K562 (cell line): ENCODE measurements around the gene COL6A1. TPM values are rescaled to one million over a fixed set of nuclear protein-coding genes. Genes with fewer than 3 reads are reported as not detected.

ENCODE experiments used
- CEBPG ChIP-seq, 3 experiments: fragments of 200-800 bp in 1 of 3; sonication (Bioruptor generic) in 1 of 3; sonication (generic) in 1 of 3; formaldehyde crosslinking in 1 of 3; IDR thresholded peaks in 2 of 3; conservative IDR thresholded peaks in 1 of 3; 2 replicates each; pipeline versions ENCODE4 v1.6.1 to v1.8.0; 2016 to 2022; ENCODE audit warnings: missing compliant biosample characterization in 2 of 3, missing genetic modification characterization in 2 of 3, mild to moderate bottlenecking in 1 of 3, missing genetic modification reagents in 1 of 3
- CREB3L1 ChIP-seq: fragments of 450-650 bp; IDR thresholded peaks from 2 replicates; pipeline ENCODE4 v1.6.1; 2014; ENCODE audit warnings: low read depth, mild to moderate bottlenecking, moderate library complexity, borderline replicate concordance
- CTBP1 ChIP-seq: fragments of 450-650 bp; IDR thresholded peaks from 2 replicates; pipeline ENCODE4 v1.6.1; 2016; ENCODE audit warnings: borderline replicate concordance
- E2F5 ChIP-seq: sonication (generic); formaldehyde crosslinking; IDR thresholded peaks from 2 replicates; pipeline ENCODE4 v1.8.0; 2022; ENCODE audit warnings: mild to moderate bottlenecking, missing genetic modification reagents
- E2F6 ChIP-seq, 2 experiments: IDR thresholded peaks; 2 replicates each; pipeline ENCODE4 v1.6.1; 2011; ENCODE audit warnings: borderline replicate concordance in 1 of 2, control low read depth in 1 of 2, low read depth in 1 of 2, low read length in 1 of 2, mild to moderate bottlenecking in 1 of 2, mixed read lengths in 1 of 2, moderate library complexity in 1 of 2; ENCODE audit not compliant: insufficient read depth in 1 of 2, insufficient read length in 1 of 2, poor library complexity in 1 of 2, severe bottlenecking in 1 of 2; ENCODE audit errors: extremely low read depth in 1 of 2
- ETS1 ChIP-seq: conservative IDR thresholded peaks from 2 replicates; pipeline ENCODE4 v1.6.1; 2011; ENCODE audit warnings: low read depth, mild to moderate bottlenecking, low read length; ENCODE audit not compliant: control insufficient read depth
- GTF2E2 ChIP-seq: fragments of 200-800 bp; sonication (Bioruptor generic); IDR thresholded peaks from 2 replicates; pipeline ENCODE4 v1.6.1; 2016; ENCODE audit warnings: missing genetic modification characterization, missing compliant biosample characterization
- HDAC8 ChIP-seq: fragments of 450-650 bp; IDR thresholded peaks from 2 replicates; pipeline ENCODE4 v1.6.1; 2016; ENCODE audit warnings: mild to moderate bottlenecking, missing genetic modification characterization, moderate library complexity, missing compliant biosample characterization
- KHSRP ChIP-seq: fragments of 450-650 bp; IDR thresholded peaks from 2 replicates; pipeline ENCODE4 v1.6.1; 2017
- NFE2L1 ChIP-seq: fragments of 450-650 bp; IDR thresholded peaks from 2 replicates; pipeline ENCODE4 v1.6.1; 2016; ENCODE audit warnings: missing genetic modification characterization, low read depth, mild to moderate bottlenecking, missing compliant biosample characterization, moderate library complexity, borderline replicate concordance
- NR0B1 ChIP-seq: fragments of 450-650 bp; IDR thresholded peaks from one replicate; pipeline ENCODE4 v1.6.1; 2018; ENCODE audit warnings: mild to moderate bottlenecking, moderate library complexity; ENCODE audit not compliant: partially characterized antibody
- NR2C2 ChIP-seq, 2 experiments: fragments of 200-800 bp in 1 of 2; sonication (Bioruptor generic) in 1 of 2; sonication (generic) in 1 of 2; formaldehyde crosslinking in 1 of 2; IDR thresholded peaks; 2 replicates each; pipeline versions ENCODE4 v1.6.1 to v1.8.0; 2016 to 2022; ENCODE audit warnings: mild to moderate bottlenecking in 1 of 2, missing compliant biosample characterization in 1 of 2, missing genetic modification characterization in 1 of 2, missing genetic modification reagents in 1 of 2
- NUFIP1 ChIP-seq: fragments of 450-650 bp; IDR thresholded peaks from 2 replicates; pipeline ENCODE4 v1.6.1; 2018; ENCODE audit not compliant: partially characterized antibody
- SMARCC2 ChIP-seq: fragments of 450-650 bp; IDR thresholded peaks from 2 replicates; pipeline ENCODE4 v1.6.1; 2017; ENCODE audit warnings: antibody characterized with exemption, moderate library complexity, mild to moderate bottlenecking, low read depth
- ZBTB8A ChIP-seq: fragments of 450-650 bp; IDR thresholded peaks from 2 replicates; pipeline ENCODE4 v1.6.1; 2018; ENCODE audit warnings: mild to moderate bottlenecking, moderate library complexity; ENCODE audit not compliant: partially characterized antibody
- ZFP36 ChIP-seq: fragments of 150-350 bp; IDR thresholded peaks from 2 replicates; pipeline ENCODE4 v1.6.1; 2018; ENCODE audit warnings: low read length, low read depth; ENCODE audit not compliant: partially characterized antibody
- ZFPM2 ChIP-seq: fragments of 250-450 bp; sonication (Bioruptor Pico); IDR thresholded peaks from 2 replicates; pipeline ENCODE4 v1.5.1; 2022; ENCODE audit warnings: mild to moderate bottlenecking
- ZKSCAN8 ChIP-seq: fragments of 200-800 bp; sonication (Bioruptor generic); IDR thresholded peaks from 2 replicates; pipeline ENCODE4 v1.6.1; 2016; ENCODE audit warnings: missing genetic modification characterization, missing compliant biosample characterization
- ZNF316 ChIP-seq: fragments of 450-650 bp; IDR thresholded peaks from 2 replicates; pipeline ENCODE4 v1.6.1; 2016
- ZNF324 ChIP-seq: fragments of 250-450 bp; sonication (Bioruptor Pico); IDR thresholded peaks from 2 replicates; pipeline ENCODE4 v1.4.0; 2020; ENCODE audit warnings: mild to moderate bottlenecking
- ZNF785 ChIP-seq: fragments of 250-450 bp; sonication (Bioruptor Pico); IDR thresholded peaks from 2 replicates; pipeline ENCODE4 v1.4.0; 2020; ENCODE audit warnings: mild to moderate bottlenecking
- polyA plus RNA-seq, 8 experiments: library from polyadenylated mRNA; depleted of rRNA in 4 of 8; stranded (reverse) in 5 of 8; unstranded in 3 of 8; fragments of >200 nt; fragmentation: Nextera tagmentation in 2 of 8; fragmentation: Illumina TruSeq in 1 of 8; extraction: Ambion mirVana in 2 of 8; extraction: Trizol in 1 of 8; gene quantifications; 2 replicates each; pipeline versions ENCODE4 v1.2.1 to v1.2.3, GENCODE V29; 2011 to 2014; ENCODE audit warnings: inconsistent platforms in 1 of 8, missing spikeins in 1 of 8
- total RNA-seq, 7 experiments: library from RNA; depleted of rRNA in 6 of 7; stranded (reverse); fragments of >200 nt in 6 of 7; fragmentation: Illumina TruSeq in 2 of 7; extraction: Trizol in 2 of 7; gene quantifications; 2 replicates each; pipeline versions ENCODE4 v1.2.1 to v1.2.3, GENCODE V29; 2011 to 2021; ENCODE audit warnings: low replicate concordance in 1 of 7

The COL6A1 gene
- total and polyA plus RNA-seq, 9 of the 15 experiments (the other 6 are each of a cell fraction or from before 2014, with no cell fraction given) = 0.07 to 1.3 (median 0.14) TPM; not detected in 3

- TF ChIP-seq ZKSCAN8 (CRISPR knock-in tag) (no peak), CREB3L1 (peak; percentile 77; the same call in 1 of the 2 replicates), NR0B1 (no peak), CEBPG (CRISPR knock-in tag; IDR thresholded peaks at IDR 0.05) (peak; percentile 82), CEBPG (tag; conservative IDR thresholded peaks at IDR 0.05 in 1 of 2, IDR thresholded peaks at IDR 0.05 in 1 of 2) (peak in 1 of 2 experiments; percentile 41; a peak in 1 of 4 replicates), HDAC8 (tag) (peak; percentile 26; the same call in 1 of the 2 replicates), GTF2E2 (tag) (no peak), NR2C2 (CRISPR knock-in tag; IDR thresholded peaks at IDR 0.05) (no peak), NR2C2 (tag; IDR thresholded peaks at IDR 0.05) (peak; percentile 45; the same call in 1 of the 2 replicates), NFE2L1 (no peak), ZFP36 (peak; percentile 9), CTBP1 (peak; percentile 83), E2F6 (IDR thresholded peaks at IDR 0.05; ENCODE audit: borderline replicate concordance in 1 of 2, extremely low read depth in 1 of 2, insufficient read depth in 1 of 2, insufficient read length in 1 of 2, low read depth in 1 of 2, low read length in 1 of 2, poor library complexity in 1 of 2, severe bottlenecking in 1 of 2) (peak in 1 of 2 experiments; percentile 82), ZNF324 (no peak), E2F5 (CRISPR knock-in tag) (no peak), ZFPM2 (CRISPR knock-in tag) (0 out of 2 replicates have a peak, but pooled peaks have one; percentile 59), NUFIP1 (no peak), ZNF785 (CRISPR knock-in tag) (no peak), KHSRP (no peak), ETS1 (no peak), ZBTB8A (no peak), ZNF316 (peak; percentile 20; the same call in 1 of the 2 replicates), SMARCC2 (no peak)
Observed at GRCh38 chr21:45948576-45949141, 32.9 kb upstream of the COL6A1 start (continued).
